PC-3 (cell line): Measurements from ENCODE around the gene LY6G5C. TPM values are rescaled to one million over a fixed set of nuclear protein-coding genes. Genes with fewer than 3 reads are reported as not detected.
A peak's percentile ranks its signal among the peaks of the same experiment; 100 is the strongest.

Source experiments
- ATAC-seq: fragments of 200-7000 bp; cut with Tn5 transposase; 2 replicates; pipeline ENCODE4 v1.9.1; 2020; ENCODE audit warnings: mild to moderate bottlenecking, moderate library complexity
- BruUV-seq: library from RNA; stranded (reverse); fragments of 400-500 nt; replicated peaks from 2 replicates; lab custom pipeline; 2021; lab: Mats Ljungman, UMichigan
- CTCF ChIA-PET: fragments of 300-600 bp; sonication (Branson Sonifier 250); formaldehyde crosslinking; loops from one replicate; lab custom pipeline; 2022; ENCODE audit warnings: antibody characterized with exemption; lab: Charles Lee
- POLR2A ChIA-PET: fragments of 300-600 bp; sonication (Branson Sonifier 250); formaldehyde crosslinking; loops from one replicate; lab custom pipeline; 2022; ENCODE audit warnings: antibody characterized with exemption; ENCODE audit not compliant: unreplicated experiment; lab: Charles Lee
- DNase-seq: peaks from one replicate; pipeline ENCODE4 v3.0.0-alpha.2; 2015
- H2AFZ ChIP-seq: fragments of 300-600 bp; sonication (generic); 2 replicates; pipeline ENCODE4 v1.6.0; 2016; ENCODE audit warnings: antibody characterized with exemption, low read length
- H3F3A ChIP-seq: fragments of 300-600 bp; sonication (generic); one replicate; pipeline ENCODE4 v1.6.0; 2017; ENCODE audit warnings: antibody characterized with exemption, low read length, control low read depth, mild to moderate bottlenecking; ENCODE audit not compliant: unreplicated experiment
- H3K27ac ChIP-seq: fragments of 300-600 bp; sonication (generic); 2 replicates; pipeline ENCODE4 v1.5.1; 2016; ENCODE audit warnings: mild to moderate bottlenecking, low read length
- H3K27me3 ChIP-seq: fragments of 300-600 bp; sonication (generic); 2 replicates; pipeline ENCODE4 v1.6.1; 2016; ENCODE audit warnings: low read length, mixed read lengths
- H3K36me3 ChIP-seq: fragments of 300-600 bp; sonication (generic); 2 replicates; pipeline ENCODE4 v1.6.1; 2016; ENCODE audit warnings: low read depth, mixed run types, low read length, mixed read lengths
- H3K4me1 ChIP-seq: fragments of 300-600 bp; sonication (generic); 2 replicates; pipeline ENCODE4 v1.5.1; 2016; ENCODE audit warnings: low read length; ENCODE audit not compliant: insufficient read depth
- H3K4me2 ChIP-seq: fragments of 300-600 bp; sonication (generic); 2 replicates; pipeline ENCODE4 v1.6.0; 2016; ENCODE audit warnings: low read length
- H3K4me3 ChIP-seq: fragments of 300-600 bp; sonication (generic); 2 replicates; pipeline ENCODE4 v1.5.1; 2016; ENCODE audit warnings: mild to moderate bottlenecking, low read length, mixed read lengths
- H3K79me2 ChIP-seq: fragments of 300-600 bp; sonication (generic); 2 replicates; pipeline ENCODE4 v1.6.1; 2017; ENCODE audit warnings: low read length, mixed read lengths
- H3K9ac ChIP-seq: fragments of 300-600 bp; sonication (generic); 2 replicates; pipeline ENCODE4 v1.6.0; 2016; ENCODE audit warnings: mild to moderate bottlenecking, low read length
- H3K9me2 ChIP-seq: fragments of 300-600 bp; sonication (generic); replicated peaks from 2 replicates; pipeline ENCODE4 v1.6.1; 2016; ENCODE audit warnings: mixed run types, low read length, mixed read lengths
- H3K9me3 ChIP-seq: fragments of 300-600 bp; sonication (generic); 2 replicates; pipeline ENCODE4 v1.6.1; 2016; ENCODE audit warnings: low read length, mixed read lengths
- H4K20me1 ChIP-seq: fragments of 300-600 bp; sonication (generic); 2 replicates; pipeline ENCODE4 v1.6.1; 2016; ENCODE audit warnings: low read length, mixed read lengths
- CTCF ChIP-seq: fragments of 300-600 bp; sonication (generic); conservative IDR thresholded peaks from 2 replicates; pipeline ENCODE4 v1.5.1; 2017; ENCODE audit warnings: antibody characterized with exemption, low read depth, mild to moderate bottlenecking, low read length
- EZH2 ChIP-seq: fragments of 300-600 bp; sonication (generic); IDR thresholded peaks from one replicate; pipeline ENCODE4 v1.6.1; 2017; ENCODE audit warnings: antibody characterized with exemption, mild to moderate bottlenecking, low read length; ENCODE audit not compliant: unreplicated experiment
- EZH2phosphoT487 ChIP-seq: fragments of 300-600 bp; sonication (generic); IDR thresholded peaks from 2 replicates; pipeline ENCODE4 v1.6.1; 2018; ENCODE audit warnings: mild to moderate bottlenecking, antibody characterized with exemption, low read length, borderline replicate concordance
- intact Hi-C: fragments of 100-400 bp; cut with micrococcal nuclease; formaldehyde crosslinking; loops from 2 replicates; pipeline ENCODE4 v1.9.0; 2023
- total RNA-seq: library from RNA; depleted of rRNA; stranded (reverse); fragments of >200 nt; gene quantifications from 2 replicates; pipeline ENCODE4 v1.2.3, GENCODE V29; 2014

Gene LY6G5C
- total RNA-seq, 1 experiment from 2014 or later = 1.8 TPM

GRCh38 chr6:31729515-31729978 is 48.7 kb upstream of the LY6G5C start:
- H3K79me2 ChIP-seq = peaks cover 16% of the 10 kb centered on the region
- ChIA-PET CTCF (interaction anchor here (1.2 to 1.5 kb wide), 2 partner anchors 23 to 40 kb away, joined by 4 to 7 read pairs; no protein-coding TSS in a partner anchor), POLR2A (interaction anchor here (0.6 to 0.7 kb wide), 2 partner anchors 23 to 192 kb away, joined by 3 read pairs; no protein-coding TSS in a partner anchor)
- peaks cover 35% of the 10 kb centered on the region for H3K36me3 ChIP-seq
- peak; percentile 82 for DNase-seq
- BruUV-seq = no TSS peak
- H3K4me3 ChIP-seq = peak overlapping the region; percentile 77
- H3K27me3 ChIP-seq = no peaks in the 10 kb centered on the region
- peaks cover 12% of the 10 kb centered on the region for H4K20me1 ChIP-seq
- intact Hi-C loops = loop anchor here (1.0 kb wide), 1 partner anchor 40 kb away; no protein-coding TSS in a partner anchor
- peak overlapping the region; percentile 30 for H3K27ac ChIP-seq
- ATAC-seq = peak; percentile 76
- H3F3A ChIP-seq = peaks cover 4% of the 10 kb centered on the region
- peak overlapping the region; percentile 76 for H2AFZ ChIP-seq
- peak overlapping the region; percentile 89 for H3K4me2 ChIP-seq
- TF ChIP-seq CTCF (peak; percentile 88; the same call in 1 of the 2 replicates), EZH2 (no peak)
- peak overlapping the region; percentile 58 for H3K9ac ChIP-seq
- H3K4me1 ChIP-seq = peaks cover 11% of the 10 kb centered on the region
- no peaks in the 10 kb centered on the region for H3K9me3 ChIP-seq
- H3K9me2 ChIP-seq = no peaks in the 10 kb centered on the region

GRCh38 chr6:31728767-31729514 is 48.1 kb upstream of the LY6G5C start, which contains the start of gene DDAH2:
Gene DDAH2 (minus strand): TSS chr6:31729299. CDS start chr6:31729161, 138 bp downstream.
- ChIA-PET CTCF (interaction anchor here (1.2 to 1.5 kb wide), 2 partner anchors 24 to 41 kb away, joined by 4 to 7 read pairs; no protein-coding TSS in a partner anchor), POLR2A (interaction anchor here (0.6 kb wide), 1 partner anchor 24 kb away, joined by 3 read pairs; no protein-coding TSS in a partner anchor)
- peak within 1 kb of the TSS; percentile 30 for H3K27ac ChIP-seq
- no peak for TF ChIP-seq EZH2
- TF ChIP-seq CTCF = no peak; the same call in 1 of the 2 replicates
- TF ChIP-seq EZH2phosphoT487 = no peak
- H3F3A ChIP-seq = peaks cover 4% of the 10 kb centered on the region
- H2AFZ ChIP-seq = peak within 1 kb of the TSS; percentile 76
- no peak for DNase-seq
- peaks cover 10% of the 10 kb centered on the region for H3K79me2 ChIP-seq
- peaks cover 30% of the 10 kb centered on the region for H3K36me3 ChIP-seq
- peak within 1 kb of the TSS; percentile 58 for H3K9ac ChIP-seq
- peak within 1 kb of the TSS; percentile 77 for H3K4me3 ChIP-seq
- TSS peak; percentile 26 for BruUV-seq
- peaks cover 5% of the 10 kb centered on the region for H3K4me1 ChIP-seq
- no peaks in the 10 kb centered on the region for H3K9me3 ChIP-seq
- ATAC-seq = peak; percentile 33
- H3K27me3 ChIP-seq = no peaks in the 10 kb centered on the region
- intact Hi-C loops = loop anchor here (1.0 kb wide), 1 partner anchor 40 kb away; no protein-coding TSS in a partner anchor
- peaks cover 6% of the 10 kb centered on the region for H4K20me1 ChIP-seq
- H3K9me2 ChIP-seq = no peaks in the 10 kb centered on the region
- peak within 1 kb of the TSS; percentile 89 for H3K4me2 ChIP-seq
